SK-N-SH (cell line): Measurements from ENCODE around the gene C22orf31.

Source experiments
- CTCF ChIP-seq: fragments of 200-600 bp; sonication (generic); IDR thresholded peaks from 2 replicates; pipeline ENCODE4 v1.6.1; 2017; ENCODE audit warnings: antibody characterized with exemption, mild to moderate bottlenecking, moderate library complexity
- EP300 ChIP-seq, 2 experiments: IDR thresholded peaks; 2 replicates each; pipeline versions ENCODE4 v1.4.0 to v1.6.1; 2012; ENCODE audit warnings: borderline replicate concordance in 1 of 2, low read depth in 1 of 2, low read length in 1 of 2
- FOXJ3 ChIP-seq: sonication (generic); formaldehyde crosslinking; IDR thresholded peaks from 2 replicates; pipeline ENCODE4 v1.5.1; 2020; ENCODE audit warnings: mild to moderate bottlenecking, missing genetic modification reagents
- MAX ChIP-seq: IDR thresholded peaks from 2 replicates; pipeline ENCODE4 v1.4.0; 2012; ENCODE audit warnings: low read depth
- RAD21 ChIP-seq: IDR thresholded peaks from 2 replicates; pipeline ENCODE4 v1.6.1; 2012; ENCODE audit warnings: mild to moderate bottlenecking, low read length
- REST ChIP-seq: IDR thresholded peaks from 2 replicates; pipeline ENCODE4 v1.6.1; 2012; ENCODE audit warnings: mild to moderate bottlenecking, low read depth, low read length, moderate library complexity
- RFX5 ChIP-seq: IDR thresholded peaks from 2 replicates; pipeline ENCODE4 v1.6.1; 2012; ENCODE audit warnings: mild to moderate bottlenecking, improper control_type of control experiment, low read length
- SIN3A ChIP-seq: IDR thresholded peaks from 2 replicates; pipeline ENCODE4 v1.6.1; 2012; ENCODE audit warnings: low read depth, mild to moderate bottlenecking, low read length, moderate library complexity, borderline replicate concordance
- SMC3 ChIP-seq: IDR thresholded peaks from 2 replicates; pipeline ENCODE4 v1.6.1; 2012; ENCODE audit warnings: low read depth, low read length, improper control_type of control experiment
- USF2 ChIP-seq: fragments of 150-350 bp; IDR thresholded peaks from 2 replicates; pipeline ENCODE4 v1.6.1; 2017; ENCODE audit warnings: antibody characterized with exemption, low read length, low read depth, borderline replicate concordance

- TF ChIP-seq CTCF, result no peak
- TF ChIP-seq USF2, result no peak
- no peak for TF ChIP-seq RFX5
- no peak for TF ChIP-seq MAX
- no peak for TF ChIP-seq RAD21
- TF ChIP-seq REST, result no peak
- TF ChIP-seq EP300 (IDR thresholded peaks at IDR 0.05; ENCODE audit: borderline replicate concordance in 1 of 2, low read depth in 1 of 2, low read length in 1 of 2), result no peak
- TF ChIP-seq FOXJ3 (CRISPR knock-in tag), result no peak
- TF ChIP-seq SMC3, result no peak
- TF ChIP-seq SIN3A, result no peak
Measured at GRCh38 chr22:29060931-29061330, 700 bp downstream of the C22orf31 start.
